Mesenteric fat pad (tissue), 1 donor: Measurements from ENCODE around the gene KLRF2. TPM values are rescaled to one million over a fixed set of nuclear protein-coding genes. Genes with fewer than 3 reads are reported as not detected.
"Not testable (repeated sequence)": the region's sequence is repeated elsewhere in the genome, so short reads cannot be mapped to it uniquely, and the experiment has no call there.

ENCODE experiments used
- DNase-seq: peaks from one replicate; pipeline ENCODE4 v3.0.0-alpha.2; 2020; ENCODE audit warnings: low spot score
- long read RNA-seq: library from polyadenylated mRNA; unstranded; transcript quantifications from one replicate; pipeline ENCODE4 v2.0.0, GENCODE V29; 2020
- total RNA-seq: library from RNA; stranded (reverse); fragmentation: NEBNext Ultra II Directional; extraction: Animal tissue kit (Norgen Biotek cat#: 25700); gene quantifications from one replicate; pipeline ENCODE4 v1.2.1, GENCODE V29; 2021
- donor health status: DM: yes; HTN: yes; CAD: no.

Gene KLRF2
- not detected for total RNA-seq
- long read RNA-seq = 0 reads

DNA sequence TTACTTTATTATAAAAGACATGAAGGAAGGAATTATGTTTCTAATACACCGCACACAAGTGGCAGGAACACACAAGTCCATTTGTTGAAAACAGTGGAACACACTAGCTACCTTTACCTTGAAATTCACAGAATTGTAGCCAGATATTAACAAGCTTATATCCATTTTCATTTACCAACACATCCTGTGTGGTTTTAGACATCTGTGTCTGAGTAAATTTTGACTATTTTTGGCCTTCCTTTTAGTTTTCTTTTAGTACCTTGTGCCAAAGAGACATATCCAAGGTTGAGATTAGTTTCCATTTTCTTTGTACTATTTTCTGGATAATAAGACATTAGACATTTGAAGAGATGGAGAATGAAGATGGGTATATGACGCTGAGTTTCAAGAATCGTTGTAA is at the start of gene KLRF2:
TSS of gene KLRF2 (plus strand) at position 244 of the 400 bp plus-strand sequence. CDS start at position 351, 107 bp downstream.
- no peak for DNase-seq

GRCh38 chr12:9831720-9832119 is 49.6 kb upstream of the KLRF2 start:
- DNase-seq = no peak

- no peak for DNase-seq
Observed at GRCh38 chr12:9843407-9843806, 37.9 kb upstream of the KLRF2 start.

DNA sequence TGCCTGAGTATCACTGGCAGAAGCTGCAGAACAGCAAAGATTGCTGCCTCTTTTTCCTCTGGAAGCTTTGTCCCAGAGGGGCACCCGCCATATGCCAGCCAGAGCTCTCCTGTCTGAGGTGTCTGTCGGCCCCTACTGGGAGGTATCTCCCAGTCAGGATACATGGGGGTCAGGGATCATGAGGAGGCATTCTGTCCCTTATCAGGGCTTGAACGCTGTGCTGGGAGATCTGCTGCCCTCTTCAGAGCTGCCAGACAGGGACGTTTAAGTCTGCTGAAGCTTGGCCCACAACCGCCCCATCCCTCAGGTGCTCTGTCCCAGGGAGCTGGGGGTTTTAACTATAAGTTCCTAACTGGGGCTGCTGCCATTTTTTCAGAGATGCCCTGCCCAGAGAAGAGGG is 32.4 kb upstream of the KLRF2 start:
- no peak for DNase-seq

DNA sequence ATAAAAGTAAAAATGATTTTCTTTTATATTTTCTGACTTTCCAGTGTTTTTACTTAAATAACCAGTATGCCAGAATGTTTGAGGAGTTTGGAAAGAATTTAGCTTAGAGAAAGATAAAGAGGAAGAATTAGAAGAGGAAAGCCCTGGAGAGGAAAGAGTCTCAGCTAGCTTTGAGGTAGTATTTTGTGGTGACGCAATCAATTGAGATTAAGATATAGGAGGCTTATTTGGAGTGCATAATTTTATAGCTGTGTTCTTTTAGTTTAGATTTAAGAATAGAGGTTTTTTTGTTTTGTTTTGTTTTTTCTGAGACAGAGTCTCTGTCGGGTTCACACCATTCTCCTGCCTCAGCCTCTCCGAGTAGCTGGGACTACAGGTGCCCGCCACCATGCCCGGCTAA is 30.2 kb upstream of the KLRF2 start:
- DNase-seq = no peak

GRCh38 chr12:9851927-9852326 is 29.4 kb upstream of the KLRF2 start:
- no peak for DNase-seq

DNA sequence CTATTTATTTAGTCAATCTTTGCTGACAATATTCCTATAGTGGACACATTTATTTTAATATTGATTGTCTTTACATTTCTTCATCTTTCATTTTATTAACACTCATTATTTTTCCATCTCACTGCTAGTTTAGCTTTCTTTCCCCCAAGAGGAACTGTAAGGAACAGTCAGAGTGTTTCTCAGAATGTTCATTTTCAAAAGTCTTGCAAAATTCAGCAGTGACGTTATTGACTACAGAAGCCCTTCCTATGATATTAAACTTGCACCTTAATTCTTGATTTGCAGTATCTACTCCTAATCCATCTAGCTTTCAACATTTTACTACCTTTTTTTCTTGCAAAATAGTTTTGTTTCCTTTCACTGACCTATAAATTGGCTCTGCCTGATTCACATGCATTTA is 25.1 kb upstream of the KLRF2 start:
- DNase-seq = no peak

DNA sequence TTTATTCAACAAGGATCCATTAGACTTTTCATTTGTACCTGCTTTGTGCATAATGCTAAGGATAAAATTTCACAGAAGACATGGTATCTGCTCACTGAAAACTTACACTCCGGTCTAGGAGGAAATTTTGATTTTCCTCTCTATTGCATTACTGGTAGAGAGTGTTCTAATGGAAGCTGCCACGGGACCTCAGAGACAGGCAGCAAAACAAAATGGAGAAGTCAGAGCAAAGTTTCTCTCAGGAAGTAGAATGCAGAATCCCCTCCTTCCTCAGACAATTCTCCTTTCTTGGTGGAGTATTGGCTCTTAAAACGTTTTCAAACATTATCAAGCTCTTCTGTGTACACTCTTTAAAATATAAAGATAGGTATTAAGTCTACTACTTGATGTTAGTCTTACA is 24.4 kb upstream of the KLRF2 start:
- DNase-seq = no peak

DNA sequence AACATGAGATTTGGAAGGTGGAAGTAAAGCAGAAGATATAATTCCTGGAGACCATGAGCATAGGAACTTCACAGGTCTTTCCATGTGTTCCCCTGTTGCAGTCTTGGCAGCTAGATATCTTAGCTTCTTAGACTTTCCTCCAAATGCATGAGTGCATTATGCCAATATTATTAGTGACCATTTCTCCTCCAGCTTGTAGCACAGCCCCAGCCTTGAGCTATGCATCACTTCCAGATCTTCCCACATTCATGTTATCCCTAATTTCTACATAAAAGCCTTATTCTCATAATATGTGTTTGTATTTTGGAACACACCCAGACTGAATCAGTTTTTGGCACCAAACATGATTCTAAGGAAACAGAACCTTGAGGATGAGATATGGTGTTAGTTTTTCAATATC is 23.2 kb upstream of the KLRF2 start:
- no peak for DNase-seq

GRCh38 chr12:9864913-9865675 is 16.2 kb upstream of the KLRF2 start:
- DNase-seq = no peak

- DNase-seq = no peak
Observed at GRCh38 chr12:9866860-9867269, 14.4 kb upstream of the KLRF2 start.

- no peak for DNase-seq
Observed at GRCh38 chr12:9867531-9867930, 13.8 kb upstream of the KLRF2 start.

- no peak for DNase-seq
Observed at GRCh38 chr12:9868311-9868801, 12.9 kb upstream of the KLRF2 start.

GRCh38 chr12:9868951-9869306 is 12.4 kb upstream of the KLRF2 start:
- DNase-seq = no peak

- no peak for DNase-seq
Observed at GRCh38 chr12:9869307-9870161, 11.8 kb upstream of the KLRF2 start, which contains the start of gene CLEC2B. Gene CLEC2B (minus strand): TSS chr12:9869354.

DNA sequence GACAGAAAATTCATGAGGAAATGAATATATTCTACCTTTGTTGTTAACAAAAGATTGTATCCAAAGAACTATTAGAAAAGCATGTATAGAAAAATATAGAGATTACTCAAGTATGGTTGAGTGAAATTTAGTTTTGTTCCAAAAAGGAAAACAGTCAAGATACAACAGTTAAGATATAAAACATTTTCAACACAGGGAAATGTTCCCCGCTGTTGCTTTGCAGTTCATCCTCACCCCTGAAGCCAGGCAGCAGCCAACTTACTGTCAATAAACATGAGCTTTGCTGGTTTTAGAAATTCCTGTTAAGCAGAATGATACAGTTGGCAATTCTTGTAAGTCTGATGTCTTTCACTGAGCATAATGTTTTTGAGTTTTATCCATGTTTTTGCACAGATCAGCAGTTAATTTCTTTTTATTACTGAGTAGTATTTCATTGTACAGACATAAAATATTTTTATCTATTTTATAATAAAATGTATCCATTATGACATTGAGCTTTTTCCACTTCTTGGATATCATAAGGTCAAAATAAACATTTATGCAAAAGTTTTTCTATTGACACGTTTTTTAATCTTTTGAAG is 10.9 kb upstream of the KLRF2 start:
- DNase-seq = no peak

DNA sequence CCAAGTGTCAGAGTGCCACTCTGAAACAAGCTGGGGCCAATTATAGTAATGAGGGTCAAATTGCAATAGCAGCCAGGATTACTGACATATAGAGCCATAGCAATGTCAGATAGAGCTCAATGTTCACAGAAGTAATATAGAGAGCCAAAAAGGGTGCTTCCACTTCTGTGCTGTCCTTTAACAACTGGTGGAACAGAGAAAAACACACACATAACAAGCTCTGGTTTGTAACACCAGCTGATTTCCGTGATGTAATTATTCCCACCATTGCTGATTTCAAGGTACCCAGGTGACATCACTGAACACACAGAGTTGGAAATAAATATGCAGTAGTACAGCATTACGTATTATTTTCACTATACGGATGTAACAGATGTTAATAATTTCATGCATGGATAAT is 9.1 kb upstream of the KLRF2 start:
- DNase-seq = no peak

DNA sequence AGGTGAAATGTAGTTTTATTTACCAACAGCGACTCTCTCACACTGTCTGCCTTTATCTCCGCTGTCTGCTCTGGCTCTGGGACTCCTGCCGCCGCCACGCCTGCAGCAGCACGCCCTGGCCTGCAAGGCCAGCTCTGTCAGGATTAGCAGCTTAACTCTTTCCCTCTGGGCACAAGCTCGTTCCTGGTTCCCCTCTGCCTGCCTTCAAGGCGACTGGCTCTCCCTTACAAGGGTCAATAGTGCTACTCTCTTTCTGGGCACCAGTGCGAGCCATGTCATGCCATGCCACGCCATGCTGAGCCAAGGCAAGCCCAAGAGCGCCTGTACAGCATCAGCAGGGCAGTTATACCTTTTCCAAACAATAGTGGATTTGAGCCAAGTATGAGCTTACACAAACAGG is 8.5 kb upstream of the KLRF2 start:
- no peak for DNase-seq

GRCh38 chr12:9876120-9876519 is 5.2 kb upstream of the KLRF2 start:
- DNase-seq = not testable (repeated sequence)

GRCh38 chr12:9880532-9881078 is 684 bp upstream of the KLRF2 start:
- no peak for DNase-seq

GRCh38 chr12:9881988-9882387 is 699 bp downstream of the KLRF2 start:
- DNase-seq = no peak

- no peak for DNase-seq
Observed at GRCh38 chr12:9883175-9883574, 1.9 kb downstream of the KLRF2 start.
